HCT116 (cell line): ENCODE results near the gene MOB3B.

Source experiments
- CBX3 ChIP-seq: IDR thresholded peaks from 2 replicates; pipeline ENCODE4 v1.6.1; 2012; ENCODE audit warnings: low read depth
- EGR1 ChIP-seq: IDR thresholded peaks from 2 replicates; pipeline ENCODE4 v1.6.1; 2012; ENCODE audit warnings: low read depth
- EZH2 ChIP-seq: fragments of 200-600 bp; sonication (generic); IDR thresholded peaks from 2 replicates; pipeline ENCODE4 v1.6.1; 2017; ENCODE audit warnings: antibody characterized with exemption, mixed run types
- POLR2A ChIP-seq: IDR thresholded peaks from 2 replicates; pipeline ENCODE4 v1.7.0; 2011; ENCODE audit warnings: borderline replicate concordance; ENCODE audit not compliant: insufficient read depth, insufficient read length; ENCODE audit errors: extremely low read depth
- POLR2AphosphoS5 ChIP-seq: IDR thresholded peaks from 2 replicates; pipeline ENCODE4 v1.6.1; 2011; ENCODE audit warnings: mild to moderate bottlenecking, low read depth, low read length, moderate library complexity
- RAD21 ChIP-seq: IDR thresholded peaks from 2 replicates; pipeline ENCODE4 v1.6.1; 2012; ENCODE audit warnings: low read depth, mild to moderate bottlenecking
- SRF ChIP-seq: IDR thresholded peaks from 2 replicates; pipeline ENCODE4 v1.6.1; 2012; ENCODE audit warnings: low read depth
- TF ChIP-seq, protein P1 (sequence below), 3 experiments: fragments of 200-600 bp in 1 of 3; sonication (generic) in 1 of 3; IDR thresholded peaks in 2 of 3; conservative IDR thresholded peaks in 1 of 3; 2 replicates each; pipeline ENCODE4 v1.5.1; 2012 to 2017; ENCODE audit warnings: low read depth in 2 of 3, low read length in 2 of 3, antibody characterized with exemption in 1 of 3, borderline replicate concordance in 1 of 3, control low read depth in 1 of 3, mild to moderate bottlenecking in 1 of 3, mixed read lengths in 1 of 3, mixed run types in 1 of 3, moderate library complexity in 1 of 3; ENCODE audit not compliant: insufficient read depth in 1 of 3

- TF ChIP-seq, protein P1, sequence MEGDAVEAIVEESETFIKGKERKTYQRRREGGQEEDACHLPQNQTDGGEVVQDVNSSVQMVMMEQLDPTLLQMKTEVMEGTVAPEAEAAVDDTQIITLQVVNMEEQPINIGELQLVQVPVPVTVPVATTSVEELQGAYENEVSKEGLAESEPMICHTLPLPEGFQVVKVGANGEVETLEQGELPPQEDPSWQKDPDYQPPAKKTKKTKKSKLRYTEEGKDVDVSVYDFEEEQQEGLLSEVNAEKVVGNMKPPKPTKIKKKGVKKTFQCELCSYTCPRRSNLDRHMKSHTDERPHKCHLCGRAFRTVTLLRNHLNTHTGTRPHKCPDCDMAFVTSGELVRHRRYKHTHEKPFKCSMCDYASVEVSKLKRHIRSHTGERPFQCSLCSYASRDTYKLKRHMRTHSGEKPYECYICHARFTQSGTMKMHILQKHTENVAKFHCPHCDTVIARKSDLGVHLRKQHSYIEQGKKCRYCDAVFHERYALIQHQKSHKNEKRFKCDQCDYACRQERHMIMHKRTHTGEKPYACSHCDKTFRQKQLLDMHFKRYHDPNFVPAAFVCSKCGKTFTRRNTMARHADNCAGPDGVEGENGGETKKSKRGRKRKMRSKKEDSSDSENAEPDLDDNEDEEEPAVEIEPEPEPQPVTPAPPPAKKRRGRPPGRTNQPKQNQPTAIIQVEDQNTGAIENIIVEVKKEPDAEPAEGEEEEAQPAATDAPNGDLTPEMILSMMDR (IDR thresholded peaks at IDR 0.05 in 2 of 3, conservative IDR thresholded peaks at IDR 0.05 in 1 of 3; ENCODE audit: borderline replicate concordance in 1 of 3, insufficient read depth in 1 of 3, low read depth in 2 of 3, low read length in 2 of 3), result no peak
- TF ChIP-seq SRF, result no peak
- no peak for TF ChIP-seq EGR1
- TF ChIP-seq EZH2, result no peak
- no peak for TF ChIP-seq POLR2A
- TF ChIP-seq RAD21, result no peak
- TF ChIP-seq CBX3, result no peak
- no peak for TF ChIP-seq POLR2AphosphoS5
These were observed 59.2 kb downstream of the MOB3B start for GRCh38 chr9:27470291-27470856.
